ENCODE data around the gene PDLIM1.

DNA sequence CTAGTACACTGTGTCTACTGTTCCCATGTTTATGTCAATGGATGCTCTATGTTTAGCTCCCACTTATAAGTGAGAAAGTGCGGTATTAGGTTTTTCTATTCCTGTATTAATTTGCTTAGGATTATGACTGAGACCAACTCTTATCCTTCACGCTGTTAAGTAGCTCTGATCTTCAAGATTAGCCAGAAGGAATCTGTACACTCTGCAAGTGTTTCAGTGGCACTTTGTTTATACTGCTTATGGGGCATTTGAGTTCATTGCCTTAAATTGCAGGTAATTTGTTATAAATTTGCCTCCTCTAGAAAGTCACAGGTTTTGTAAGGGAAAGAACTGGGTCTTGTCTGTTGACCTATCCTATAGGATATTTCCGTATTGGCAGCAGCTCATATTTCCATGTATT, 103.2 kb downstream of the PDLIM1 start:
- no peak for TF ChIP-seq EZH2 (IDR thresholded peaks at IDR 0.05)
- TF ChIP-seq POLR2AphosphoS5 (IDR thresholded peaks at IDR 0.05; ENCODE audit: borderline replicate concordance, low read depth, low read length), result no peak
